Central memory CD8-positive, alpha-beta T cell (primary cell): Measurements from ENCODE around the gene SH3BP1.

Source experiments
- ATAC-seq: fragments of 150-1000 bp; cut with Tn5 transposase; replicated peaks from 2 replicates; pipeline ENCODE4 v1.10.0; 2022; ENCODE audit warnings: mild to moderate bottlenecking, moderate FRiP score, moderate number of reproducible peaks; ENCODE audit not compliant: poor library complexity, severe bottlenecking; ENCODE audit errors: extremely low read depth
- DNase-seq, 2 donors: peaks; one replicate each; pipeline ENCODE4 v3.0.0; 2021; ENCODE audit warnings: low spot score in 2 of 2
- H3K27ac Mint-ChIP-seq: one replicate; pipeline ENCODE4 v1.8.0; 2022; ENCODE audit warnings: low read depth, mild to moderate bottlenecking, moderate library complexity, mixed read lengths
- H3K27me3 Mint-ChIP-seq: one replicate; pipeline ENCODE4 v1.8.0; 2022; ENCODE audit warnings: mixed read lengths
- H3K36me3 Mint-ChIP-seq: one replicate; pipeline ENCODE4 v1.8.0; 2022; ENCODE audit warnings: mild to moderate bottlenecking, moderate library complexity, mixed read lengths; ENCODE audit not compliant: insufficient read depth
- H3K4me1 Mint-ChIP-seq: one replicate; pipeline ENCODE4 v1.8.0; 2022; ENCODE audit warnings: mixed read lengths
- H3K4me3 Mint-ChIP-seq: one replicate; pipeline ENCODE4 v1.8.0; 2022; ENCODE audit warnings: mild to moderate bottlenecking, moderate library complexity, mixed read lengths
- H3K9me3 Mint-ChIP-seq: one replicate; pipeline ENCODE4 v1.8.0; 2022; ENCODE audit warnings: mixed read lengths

SH3BP1 gene

DNA sequence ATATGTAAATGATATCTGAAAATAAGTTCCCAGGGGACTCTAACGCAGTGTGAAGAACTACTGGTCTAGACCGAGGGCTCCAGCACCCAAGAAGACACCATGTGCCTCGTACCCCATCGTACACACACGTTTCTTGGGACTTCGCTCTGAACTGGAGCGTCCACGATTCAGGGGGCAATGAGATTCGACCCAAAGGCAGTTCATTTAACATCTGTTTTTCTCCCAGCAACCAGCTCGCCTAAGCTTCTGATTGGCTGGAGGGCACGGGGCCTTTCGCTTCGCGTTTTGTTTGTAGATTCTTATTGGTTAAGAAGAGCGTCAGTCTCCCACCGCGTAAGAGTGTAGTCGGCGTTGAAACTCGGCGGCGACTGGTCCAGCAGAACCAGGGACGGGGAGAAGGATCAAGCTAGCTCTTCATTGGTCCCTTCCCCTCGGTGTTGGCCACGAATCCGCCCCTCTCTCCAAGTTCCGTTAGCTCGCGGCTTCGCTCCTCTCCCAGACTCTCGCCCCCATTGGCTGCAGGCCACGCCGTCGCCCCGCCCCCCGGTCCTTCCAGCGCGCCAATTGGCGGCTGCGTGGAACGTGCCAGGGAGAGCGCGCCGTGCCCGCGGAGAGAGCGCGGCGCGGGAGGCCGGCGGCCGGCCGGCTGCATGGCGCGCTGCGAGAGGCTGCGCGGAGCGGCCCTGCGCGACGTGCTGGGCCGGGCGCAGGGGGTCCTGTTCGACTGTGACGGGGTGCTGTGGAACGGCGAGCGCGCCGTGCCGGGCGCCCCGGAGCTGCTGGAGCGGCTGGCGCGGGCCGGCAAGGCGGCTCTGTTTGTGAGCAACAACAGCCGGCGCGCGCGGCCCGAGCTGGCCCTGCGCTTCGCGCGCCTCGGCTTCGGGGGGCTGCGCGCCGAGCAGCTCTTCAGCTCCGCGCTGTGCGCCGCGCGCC, 18.9 kb downstream of the SH3BP1 start, which contains the start of gene PDXP:
Gene PDXP (plus strand): TSS at position 591 of the 933 bp plus-strand sequence. CDS start 60 bp downstream, at position 651.
- H3K27ac Mint-ChIP-seq, result peak within 1 kb of the TSS; percentile 75
- H3K9me3 Mint-ChIP-seq, result no peaks in the 10 kb centered on the region
- H3K4me1 Mint-ChIP-seq, result peaks cover 41% of the 10 kb centered on the region
- peaks cover 21% of the 10 kb centered on the region for H3K36me3 Mint-ChIP-seq
- ATAC-seq (peak; percentile 93), DNase-seq (peak; percentile 96 to 97)
- H3K4me3 Mint-ChIP-seq, result peak within 1 kb of the TSS; percentile 76
- no peaks in the 10 kb centered on the region for H3K27me3 Mint-ChIP-seq

DNA sequence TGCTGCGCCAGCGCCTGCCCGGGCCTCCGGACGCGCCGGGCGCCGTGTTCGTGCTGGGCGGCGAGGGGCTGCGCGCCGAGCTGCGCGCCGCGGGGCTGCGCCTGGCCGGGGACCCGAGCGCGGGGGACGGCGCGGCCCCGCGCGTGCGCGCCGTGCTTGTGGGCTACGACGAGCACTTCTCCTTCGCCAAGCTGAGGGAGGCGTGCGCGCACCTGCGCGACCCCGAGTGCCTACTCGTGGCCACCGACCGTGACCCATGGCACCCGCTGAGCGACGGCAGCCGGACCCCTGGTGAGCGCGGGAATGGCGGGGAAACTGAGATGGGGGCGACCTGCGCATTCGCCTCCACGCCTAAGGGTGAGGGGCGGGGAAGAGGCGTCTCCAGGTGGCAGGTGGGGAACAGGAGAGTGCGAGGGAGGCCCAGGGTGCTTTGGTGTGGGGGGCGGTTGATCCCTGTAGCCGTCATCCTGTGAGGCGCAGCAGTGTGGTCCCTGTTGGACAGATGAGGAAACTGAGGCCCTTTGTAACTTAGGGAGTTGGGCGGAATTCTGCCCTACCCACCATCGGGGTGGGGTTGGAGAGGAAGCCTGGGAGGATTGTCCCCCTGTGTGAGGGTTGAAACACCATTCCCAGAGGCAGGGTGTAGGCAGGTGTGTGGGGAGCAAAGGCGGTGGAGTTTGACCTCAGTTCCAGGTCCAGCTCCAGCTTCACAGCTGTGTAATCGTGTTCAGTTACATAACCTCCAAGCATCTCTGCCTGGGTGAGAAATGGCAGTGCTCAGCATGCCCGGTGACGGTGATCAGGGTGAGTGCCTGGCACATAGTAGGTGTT, 19.8 kb downstream of the SH3BP1 start:
- Mint-ChIP-seq H3K36me3 (peaks cover 15% of the 10 kb centered on the region), H3K4me1 (peaks cover 41% of the 10 kb centered on the region), H3K4me3 (peak overlapping the region; percentile 76), H3K27ac (no peak overlapping the region), H3K27me3 (no peaks in the 10 kb centered on the region), H3K9me3 (no peaks in the 10 kb centered on the region)
- DNase-seq, result no peak
- ATAC-seq, result no peak

- ATAC-seq (no peak), DNase-seq (no peak)
- H3K4me3 Mint-ChIP-seq, result peak overlapping the region; percentile 76
- H3K4me1 Mint-ChIP-seq, result peaks cover 41% of the 10 kb centered on the region
- H3K9me3 Mint-ChIP-seq, result no peaks in the 10 kb centered on the region
- H3K27me3 Mint-ChIP-seq, result no peaks in the 10 kb centered on the region
- H3K36me3 Mint-ChIP-seq, result peaks cover 12% of the 10 kb centered on the region
- peak overlapping the region; percentile 46 for H3K27ac Mint-ChIP-seq
Measured at GRCh38 chr22:37659897-37660708, 20.6 kb downstream of the SH3BP1 start.

DNA sequence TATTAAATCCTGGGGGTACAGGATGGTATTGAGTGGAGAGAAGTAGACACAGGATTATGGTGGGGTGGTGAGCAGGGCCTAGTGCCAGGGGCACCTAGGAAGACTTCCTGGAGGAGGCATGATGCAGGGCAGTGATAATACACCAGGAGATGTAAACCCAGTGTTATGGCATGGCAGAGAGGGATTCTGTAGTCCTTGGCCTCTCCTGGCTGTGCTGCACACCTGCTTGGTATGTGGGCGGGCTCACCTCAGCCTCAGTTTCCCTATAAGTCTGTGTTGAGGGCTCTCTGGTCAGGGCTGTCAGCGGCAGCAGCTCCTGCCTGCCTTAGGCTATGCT, 21.2 kb downstream of the SH3BP1 start:
- no peak for ATAC-seq
- H3K4me3 Mint-ChIP-seq, result peak overlapping the region; percentile 76
- peak overlapping the region; percentile 46 for H3K27ac Mint-ChIP-seq
- H3K27me3 Mint-ChIP-seq, result no peaks in the 10 kb centered on the region
- H3K9me3 Mint-ChIP-seq, result no peaks in the 10 kb centered on the region
- H3K4me1 Mint-ChIP-seq, result peaks cover 41% of the 10 kb centered on the region
- no peak for DNase-seq
- H3K36me3 Mint-ChIP-seq, result peaks cover 12% of the 10 kb centered on the region

DNA sequence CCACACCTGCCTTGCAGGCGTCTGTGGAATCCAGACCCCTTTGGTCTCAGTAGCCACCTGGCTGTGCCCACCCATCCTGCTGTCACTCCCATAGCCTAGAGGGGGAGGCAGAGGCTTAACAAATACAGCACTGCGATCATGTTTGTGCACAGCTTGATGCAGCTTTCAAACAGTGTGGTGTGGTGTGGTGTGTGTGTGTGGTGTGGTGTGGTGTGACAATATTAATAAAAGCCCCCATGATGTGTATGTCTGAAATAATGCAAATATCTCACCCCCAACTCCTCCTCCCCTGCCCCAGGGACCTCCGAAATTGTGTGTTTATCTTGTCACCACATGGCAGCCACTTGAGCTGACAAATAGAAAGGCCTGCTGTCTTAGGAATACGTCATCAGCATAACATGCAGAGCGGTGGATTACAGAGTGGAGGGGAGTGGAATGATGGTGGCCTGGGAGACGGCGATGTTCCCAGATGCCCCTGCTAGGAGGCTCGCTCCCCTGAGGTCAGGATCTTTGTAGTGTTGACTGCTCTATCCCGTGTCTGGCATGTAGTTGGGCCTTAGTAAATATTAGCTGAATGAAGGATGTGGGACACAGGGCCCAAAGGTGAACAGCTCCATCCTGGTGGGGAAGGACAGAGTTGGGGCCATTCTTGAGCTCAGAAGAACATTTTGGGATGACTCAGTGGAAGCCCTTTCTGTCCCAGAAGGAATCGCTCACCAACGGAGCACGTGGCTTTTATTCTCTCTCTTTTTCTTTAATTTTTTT, 21.9 kb downstream of the SH3BP1 start:
- Mint-ChIP-seq H3K9me3 (no peaks in the 10 kb centered on the region), H3K36me3 (peaks cover 10% of the 10 kb centered on the region), H3K4me3 (peak overlapping the region; percentile 11), H3K27ac (no peak overlapping the region), H3K4me1 (peaks cover 41% of the 10 kb centered on the region), H3K27me3 (no peaks in the 10 kb centered on the region)
- no peak for ATAC-seq
- no peak for DNase-seq

DNA sequence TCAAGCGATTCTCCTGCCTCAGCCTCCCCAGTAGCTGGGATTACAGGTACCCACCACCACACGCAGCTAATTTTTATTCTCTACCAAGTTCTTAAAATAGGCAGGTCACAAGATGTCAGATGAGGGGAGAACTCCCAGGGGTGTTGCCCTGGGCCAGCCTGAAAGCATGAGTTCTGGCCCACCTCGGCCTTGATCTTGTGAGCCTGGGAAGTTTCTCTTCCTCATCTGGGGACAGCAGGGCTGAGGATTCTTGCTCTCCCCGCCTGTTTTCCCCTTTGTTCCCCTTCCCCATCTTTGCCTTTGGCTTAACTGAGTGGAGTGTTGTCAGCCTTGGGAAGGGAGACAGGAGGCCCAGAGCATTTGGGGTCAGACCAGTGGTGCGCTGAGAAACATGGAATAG, 22.6 kb downstream of the SH3BP1 start:
- no peak overlapping the region for H3K27ac Mint-ChIP-seq

GRCh38 chr22:37663521-37664140, 24.2 kb downstream of the SH3BP1 start:
- Mint-ChIP-seq H3K4me1 (peaks cover 34% of the 10 kb centered on the region), H3K4me3 (no peak overlapping the region), H3K9me3 (no peaks in the 10 kb centered on the region), H3K27me3 (no peaks in the 10 kb centered on the region), H3K36me3 (peaks cover 2% of the 10 kb centered on the region), H3K27ac (no peak overlapping the region)
- DNase-seq, result no peak
- ATAC-seq, result no peak

More for the DNA sequence above, 22.6 kb downstream of the SH3BP1 start:
- no peaks in the 10 kb centered on the region for H3K27me3 Mint-ChIP-seq
- H3K4me3 Mint-ChIP-seq, result no peak overlapping the region
- no peaks in the 10 kb centered on the region for H3K9me3 Mint-ChIP-seq
- no peak for ATAC-seq
- DNase-seq, result no peak
- H3K4me1 Mint-ChIP-seq, result peaks cover 41% of the 10 kb centered on the region
- peaks cover 7% of the 10 kb centered on the region for H3K36me3 Mint-ChIP-seq

- H3K27me3 Mint-ChIP-seq, result no peaks in the 10 kb centered on the region
- no peak for DNase-seq
- H3K27ac Mint-ChIP-seq, result no peak overlapping the region
- H3K4me3 Mint-ChIP-seq, result no peak overlapping the region
- H3K4me1 Mint-ChIP-seq, result peaks cover 29% of the 10 kb centered on the region
- ATAC-seq, result no peak
- peaks cover 2% of the 10 kb centered on the region for H3K36me3 Mint-ChIP-seq
- H3K9me3 Mint-ChIP-seq, result no peaks in the 10 kb centered on the region
Measured at GRCh38 chr22:37664249-37665101, 25.0 kb downstream of the SH3BP1 start.

- Mint-ChIP-seq H3K4me3 (no peak overlapping the region), H3K27me3 (no peaks in the 10 kb centered on the region), H3K9me3 (no peaks in the 10 kb centered on the region), H3K4me1 (peaks cover 19% of the 10 kb centered on the region), H3K27ac (no peak overlapping the region), H3K36me3 (peaks cover 2% of the 10 kb centered on the region)
- DNase-seq (no peak), ATAC-seq (no peak)
Measured at GRCh38 chr22:37665487-37665886, 26.0 kb downstream of the SH3BP1 start.

- H3K27ac Mint-ChIP-seq, result no peak overlapping the region
- peaks cover 17% of the 10 kb centered on the region for H3K4me1 Mint-ChIP-seq
- no peaks in the 10 kb centered on the region for H3K9me3 Mint-ChIP-seq
- no peaks in the 10 kb centered on the region for H3K27me3 Mint-ChIP-seq
- DNase-seq (no peak), ATAC-seq (no peak)
- no peak overlapping the region for H3K4me3 Mint-ChIP-seq
- H3K36me3 Mint-ChIP-seq, result peaks cover 5% of the 10 kb centered on the region
Measured at GRCh38 chr22:37669586-37669985, 30.1 kb downstream of the SH3BP1 start.
